ENCODE results near the gene CLIC4.

Gene CLIC4

GRCh38 chr1:24861821-24862727, 116.8 kb downstream of the CLIC4 start:
- peak; percentile 54 for DNase-seq

GRCh38 chr1:24862775-24863483, 117.7 kb downstream of the CLIC4 start:
- no peak for DNase-seq

GRCh38 chr1:24864370-24864777, 119.1 kb downstream of the CLIC4 start:
- DNase-seq, result no peak

- no peak for DNase-seq
Observed at GRCh38 chr1:24865168-24865567, 119.9 kb downstream of the CLIC4 start.

DNA sequence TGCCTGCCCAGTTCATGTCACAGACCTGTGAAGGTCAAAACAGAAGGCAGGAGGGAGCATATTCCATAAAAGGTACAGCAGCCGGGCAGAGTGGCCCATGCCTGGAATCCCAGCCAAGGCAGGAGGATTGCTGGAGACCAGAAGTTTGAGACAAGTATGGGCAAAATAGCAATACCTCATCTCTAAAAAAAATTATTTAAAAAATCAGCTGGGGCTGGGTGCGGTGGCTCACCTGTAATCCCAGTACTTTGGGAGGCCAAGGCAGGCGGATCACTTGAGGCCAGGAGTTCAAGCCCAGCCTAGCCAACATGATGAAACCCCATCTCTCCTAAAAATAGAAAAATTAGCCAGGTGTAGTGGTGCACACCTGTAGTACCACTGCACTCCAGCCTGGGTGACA, 120.3 kb downstream of the CLIC4 start:
- no peak for DNase-seq

GRCh38 chr1:24866211-24867083, 121.2 kb downstream of the CLIC4 start:
- DNase-seq, result no peak

GRCh38 chr1:24867084-24867870, 122.0 kb downstream of the CLIC4 start:
- no peak for DNase-seq

GRCh38 chr1:24868016-24868875, 123.0 kb downstream of the CLIC4 start:
- no peak for DNase-seq

- DNase-seq, result no peak
Observed at GRCh38 chr1:24870551-24871195, 125.4 kb downstream of the CLIC4 start.

DNA sequence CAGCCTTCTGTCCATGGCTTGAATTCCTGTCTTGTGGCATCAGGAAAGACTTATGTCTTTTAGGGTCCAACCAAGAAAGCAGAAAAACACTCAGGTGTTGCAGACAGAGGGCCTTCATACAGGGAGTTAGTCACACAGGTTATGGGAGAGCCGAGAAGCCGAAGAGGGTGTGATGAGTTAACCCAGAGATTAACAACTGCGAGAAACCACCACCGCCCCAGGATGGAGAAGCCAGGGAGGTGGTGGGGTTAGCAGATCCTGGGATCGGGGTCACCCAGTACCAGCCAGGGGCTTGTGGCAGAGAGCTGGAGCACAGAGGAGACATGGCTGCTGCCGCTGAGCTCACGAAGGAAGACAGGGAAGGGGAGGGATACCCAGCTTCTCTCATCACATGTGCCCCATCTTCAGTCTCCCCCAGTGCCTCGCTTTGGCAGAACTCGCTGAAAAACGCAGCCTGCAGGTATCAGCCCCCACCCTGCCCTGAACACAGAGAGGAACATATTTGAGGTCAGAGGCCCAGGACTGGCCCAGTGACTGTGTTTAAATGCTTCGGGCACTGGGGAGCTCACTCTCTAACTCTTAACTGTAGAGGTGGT, 126.2 kb downstream of the CLIC4 start:
- no peak for DNase-seq

- DNase-seq, result no peak
Observed at GRCh38 chr1:24872061-24872850, 127.0 kb downstream of the CLIC4 start.

GRCh38 chr1:24873148-24873547, 127.9 kb downstream of the CLIC4 start:
- DNase-seq, result no peak

GRCh38 chr1:24874056-24874455, 128.8 kb downstream of the CLIC4 start:
- no peak for DNase-seq

DNA sequence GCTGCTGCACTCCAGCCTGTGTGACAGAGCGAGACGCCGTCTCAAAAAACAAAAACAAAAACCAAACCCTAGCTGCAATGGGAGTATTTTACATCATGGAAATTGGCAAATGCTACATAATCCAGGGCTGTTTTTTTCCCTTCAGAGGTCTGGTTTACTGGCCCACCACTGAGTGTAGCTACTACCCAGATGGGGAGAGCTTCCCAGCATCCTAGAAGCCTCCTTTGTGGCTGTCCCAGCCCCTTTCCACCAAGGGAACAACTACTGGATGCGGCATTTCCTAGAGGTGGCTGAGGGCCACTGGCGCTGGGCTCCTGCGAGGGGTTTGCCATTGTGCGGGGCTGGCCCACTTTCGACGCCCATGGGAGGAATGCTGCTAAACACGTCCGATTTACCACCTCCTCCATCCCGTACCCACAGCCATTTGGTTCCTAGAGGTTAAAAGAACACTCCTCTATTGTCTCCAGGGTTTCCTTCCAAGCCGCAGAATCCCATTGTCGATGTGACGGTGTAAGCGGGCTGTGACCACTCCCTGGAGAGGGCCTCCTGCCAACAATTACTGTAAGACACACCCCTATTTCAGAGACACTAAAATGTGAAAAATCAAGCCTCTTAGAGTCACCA, 129.5 kb downstream of the CLIC4 start:
- no peak for DNase-seq

- DNase-seq, result no peak
Observed at GRCh38 chr1:24875257-24875656, 130.0 kb downstream of the CLIC4 start.

- no peak for DNase-seq
Observed at GRCh38 chr1:24875991-24876506, 130.8 kb downstream of the CLIC4 start.

DNA sequence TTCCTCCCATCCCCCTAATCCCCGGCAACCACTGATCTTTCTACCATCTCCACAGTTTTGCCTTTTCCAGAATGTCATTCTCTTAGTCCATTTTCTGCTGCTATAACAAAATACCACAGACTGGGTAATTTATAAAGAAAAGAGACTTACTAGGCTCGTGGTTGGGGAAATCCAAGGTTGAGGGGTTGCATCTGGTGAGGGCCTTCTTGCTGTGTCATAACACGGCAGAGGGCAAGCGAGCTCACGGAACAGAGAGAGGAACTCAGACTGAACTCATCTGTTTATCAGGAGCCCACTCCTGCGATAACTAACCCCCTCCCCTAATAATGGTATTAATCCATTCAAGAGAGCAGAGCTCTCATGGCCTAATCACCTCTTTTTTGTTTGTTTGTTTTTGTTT, 132.8 kb downstream of the CLIC4 start:
- DNase-seq, result no peak

All from left hindlimb (tissue), 1 donor.